HG03354 (cell line): ENCODE data around the gene TRIM36.

Experiments
- ATAC-seq: cut with Tn5 transposase; IDR thresholded peaks from one replicate; pipeline ENCODE4 v1.9.1; 2021; ENCODE audit warnings: mild to moderate bottlenecking; ENCODE audit not compliant: unreplicated experiment, poor library complexity, severe bottlenecking

Gene TRIM36

DNA sequence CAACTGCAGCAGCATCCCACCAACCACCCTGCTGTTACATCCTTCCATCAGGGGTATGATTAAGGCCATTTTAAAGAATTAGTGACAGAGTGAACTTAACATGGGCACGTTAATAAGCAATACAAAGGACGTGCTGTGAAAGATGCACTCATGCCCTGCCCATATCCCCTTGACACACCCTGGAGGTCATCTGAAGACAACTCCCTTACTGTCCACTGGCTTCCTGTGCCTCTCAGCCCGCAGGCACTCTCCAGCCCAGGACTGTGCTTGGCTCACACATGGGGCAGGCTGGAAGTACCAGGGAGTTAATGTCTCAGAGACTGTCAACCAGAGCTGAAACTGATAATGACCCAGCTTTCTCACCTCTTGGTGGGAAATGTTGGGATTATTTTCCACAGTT is 81.8 kb downstream of the TRIM36 start:
- no peak for ATAC-seq

DNA sequence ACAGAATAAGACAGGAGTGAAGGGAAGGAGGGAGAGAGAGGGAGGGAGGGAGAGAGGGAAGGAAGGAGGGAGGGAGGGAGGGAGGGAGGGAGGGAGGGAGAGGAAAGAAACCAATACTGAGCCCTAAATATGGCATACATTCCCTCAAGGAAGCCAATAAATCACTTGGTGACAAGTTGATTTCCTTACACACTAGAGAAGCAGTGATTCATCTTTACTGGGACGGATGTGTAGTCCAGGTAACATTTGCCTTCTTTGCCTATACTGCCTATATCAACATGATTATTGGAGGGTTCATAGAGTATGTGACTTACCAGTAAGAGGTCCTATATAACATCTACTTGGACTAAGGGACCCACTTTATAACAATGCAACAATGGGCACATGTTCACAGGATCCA is 83.2 kb downstream of the TRIM36 start:
- no peak for ATAC-seq

DNA sequence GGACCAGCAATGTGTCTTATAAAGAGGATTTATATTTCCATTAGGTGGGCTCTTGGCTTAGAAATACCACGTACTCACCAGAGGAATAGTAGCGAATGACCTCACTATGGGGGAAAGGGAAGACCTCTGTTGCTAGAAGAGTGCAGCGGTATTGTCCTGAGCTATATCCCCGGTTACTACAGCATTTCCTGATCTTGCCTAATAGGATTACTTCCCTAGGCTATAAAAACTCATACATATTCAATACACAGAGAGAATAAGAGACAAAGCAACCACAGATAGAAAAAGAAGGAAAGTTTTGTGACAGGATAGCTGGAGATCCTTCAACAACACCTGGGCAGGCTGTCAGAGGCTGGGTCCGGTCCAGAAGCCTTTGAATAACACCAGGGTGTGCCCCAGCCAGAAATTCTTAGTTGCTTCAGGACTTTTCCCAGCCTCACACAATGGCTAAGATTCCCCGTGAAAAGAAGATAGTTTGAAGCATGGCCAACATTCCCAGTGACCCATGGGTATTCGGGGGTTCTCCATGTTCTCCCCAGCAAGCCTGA is 85.4 kb downstream of the TRIM36 start:
- no peak for ATAC-seq

DNA sequence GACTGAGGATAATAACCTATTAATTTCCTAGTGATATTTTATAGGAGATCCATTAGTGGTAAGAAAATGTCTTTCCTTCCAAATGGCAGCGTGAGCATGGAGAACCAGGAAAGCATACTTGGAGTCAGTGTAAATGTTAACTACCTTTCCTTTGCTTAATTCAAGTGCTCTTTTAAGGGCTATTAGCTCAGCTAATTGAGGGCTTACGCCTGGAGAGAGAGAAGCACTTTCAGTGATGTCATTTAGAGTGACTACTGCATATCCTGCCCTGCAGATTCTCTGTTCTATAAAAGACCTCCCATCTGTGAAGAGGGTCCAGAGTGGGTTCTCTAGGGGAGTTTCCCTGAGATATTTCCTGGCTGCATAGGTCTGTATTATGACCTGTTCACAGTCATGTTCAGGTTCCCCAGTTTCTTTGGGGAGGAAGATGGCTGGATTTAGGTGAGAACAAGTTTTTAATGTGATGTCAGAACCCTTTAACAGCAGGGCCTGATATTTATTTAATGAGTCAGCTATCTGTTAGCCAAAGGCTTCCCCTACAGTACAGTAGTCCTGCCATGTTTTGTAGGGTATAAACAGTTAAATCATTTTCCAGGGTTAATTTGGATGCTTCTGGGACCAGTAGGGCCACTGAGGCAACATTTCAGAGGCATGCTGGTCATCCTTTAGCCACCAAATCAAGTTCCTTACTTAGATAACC is 89.6 kb downstream of the TRIM36 start:
- ATAC-seq: no peak
